Fibroblast of the aortic adventitia (primary cell): ENCODE results near the gene RMDN3. TPM values are rescaled to one million over a fixed set of nuclear protein-coding genes. Genes with fewer than 3 reads are reported as not detected.

ENCODE experiments used
- DNase-seq: peaks from one replicate; pipeline ENCODE4 v3.0.0-alpha.2; 2010; ENCODE audit warnings: low read depth
- H3K4me3 ChIP-seq: 2 replicates; pipeline ENCODE4 v1.5.1; 2011; ENCODE audit warnings: low read depth, mild to moderate bottlenecking, control low read depth, low read length, moderate library complexity
- total RNA-seq: library from RNA; depleted of rRNA; stranded (reverse); fragments of >200 nt; gene quantifications from 2 replicates; pipeline ENCODE4 v1.2.3, GENCODE V29; 2012; ENCODE audit warnings: low replicate concordance
- TF ChIP-seq, protein P1 (sequence below): IDR thresholded peaks from 2 replicates; pipeline ENCODE4 v1.5.1; 2011; ENCODE audit warnings: mild to moderate bottlenecking, low read length, control low read depth, inconsistent platforms; ENCODE audit not compliant: insufficient read depth

Gene RMDN3
- total RNA-seq, 1 donor, result 18.0 TPM

DNA sequence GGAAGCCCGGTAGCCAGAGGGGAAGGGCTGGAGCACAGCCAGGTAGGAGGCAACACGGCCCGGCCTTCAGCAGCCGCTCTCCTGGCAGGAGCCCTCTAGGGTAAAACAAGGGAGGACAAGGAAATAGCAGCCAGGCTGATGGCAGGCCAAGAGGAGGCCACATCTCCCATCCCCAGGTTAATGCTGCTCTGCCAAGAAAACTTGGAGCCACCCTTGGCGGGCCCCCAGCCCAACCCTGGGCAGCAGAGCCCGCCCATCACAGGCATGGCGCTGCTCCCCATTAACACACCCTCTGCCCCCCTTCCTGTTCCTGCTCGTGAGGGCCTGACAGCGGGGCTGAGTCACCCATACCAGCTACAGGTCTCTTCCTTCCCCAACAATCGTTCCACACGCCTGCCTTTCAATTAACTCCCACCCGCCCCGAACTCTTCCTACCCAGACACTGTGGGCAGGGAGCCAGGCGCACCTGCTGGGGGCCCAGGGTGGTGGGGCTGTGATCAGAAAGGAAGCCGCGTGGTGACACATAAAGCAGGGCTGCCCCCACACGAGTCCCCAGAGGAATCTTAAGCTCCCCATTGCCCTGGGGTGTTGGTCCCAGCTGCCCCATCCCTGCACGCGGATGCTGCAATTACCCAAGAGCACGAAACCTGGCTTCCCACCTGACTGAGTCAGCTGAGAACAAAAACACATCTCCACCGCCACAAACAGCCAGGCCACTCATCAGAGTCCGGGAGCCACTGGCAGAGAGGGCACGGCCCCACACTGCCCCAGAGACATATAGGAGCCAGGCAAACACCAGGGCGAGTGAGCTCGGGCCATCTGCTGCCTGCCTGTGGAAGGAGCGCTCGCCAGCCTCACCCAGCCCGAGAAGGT, 14.5 kb upstream of the RMDN3 start, which contains the start of gene C15orf62:
Gene C15orf62, plus strand, starts transcription at position 707 of the 873 bp plus-strand sequence. CDS start 516 bp downstream, outside the sequence.
- TF ChIP-seq, protein P1, sequence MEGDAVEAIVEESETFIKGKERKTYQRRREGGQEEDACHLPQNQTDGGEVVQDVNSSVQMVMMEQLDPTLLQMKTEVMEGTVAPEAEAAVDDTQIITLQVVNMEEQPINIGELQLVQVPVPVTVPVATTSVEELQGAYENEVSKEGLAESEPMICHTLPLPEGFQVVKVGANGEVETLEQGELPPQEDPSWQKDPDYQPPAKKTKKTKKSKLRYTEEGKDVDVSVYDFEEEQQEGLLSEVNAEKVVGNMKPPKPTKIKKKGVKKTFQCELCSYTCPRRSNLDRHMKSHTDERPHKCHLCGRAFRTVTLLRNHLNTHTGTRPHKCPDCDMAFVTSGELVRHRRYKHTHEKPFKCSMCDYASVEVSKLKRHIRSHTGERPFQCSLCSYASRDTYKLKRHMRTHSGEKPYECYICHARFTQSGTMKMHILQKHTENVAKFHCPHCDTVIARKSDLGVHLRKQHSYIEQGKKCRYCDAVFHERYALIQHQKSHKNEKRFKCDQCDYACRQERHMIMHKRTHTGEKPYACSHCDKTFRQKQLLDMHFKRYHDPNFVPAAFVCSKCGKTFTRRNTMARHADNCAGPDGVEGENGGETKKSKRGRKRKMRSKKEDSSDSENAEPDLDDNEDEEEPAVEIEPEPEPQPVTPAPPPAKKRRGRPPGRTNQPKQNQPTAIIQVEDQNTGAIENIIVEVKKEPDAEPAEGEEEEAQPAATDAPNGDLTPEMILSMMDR, result no peak
- no peak within 1 kb of the TSS for H3K4me3 ChIP-seq
- peak; percentile 65 for DNase-seq

DNA sequence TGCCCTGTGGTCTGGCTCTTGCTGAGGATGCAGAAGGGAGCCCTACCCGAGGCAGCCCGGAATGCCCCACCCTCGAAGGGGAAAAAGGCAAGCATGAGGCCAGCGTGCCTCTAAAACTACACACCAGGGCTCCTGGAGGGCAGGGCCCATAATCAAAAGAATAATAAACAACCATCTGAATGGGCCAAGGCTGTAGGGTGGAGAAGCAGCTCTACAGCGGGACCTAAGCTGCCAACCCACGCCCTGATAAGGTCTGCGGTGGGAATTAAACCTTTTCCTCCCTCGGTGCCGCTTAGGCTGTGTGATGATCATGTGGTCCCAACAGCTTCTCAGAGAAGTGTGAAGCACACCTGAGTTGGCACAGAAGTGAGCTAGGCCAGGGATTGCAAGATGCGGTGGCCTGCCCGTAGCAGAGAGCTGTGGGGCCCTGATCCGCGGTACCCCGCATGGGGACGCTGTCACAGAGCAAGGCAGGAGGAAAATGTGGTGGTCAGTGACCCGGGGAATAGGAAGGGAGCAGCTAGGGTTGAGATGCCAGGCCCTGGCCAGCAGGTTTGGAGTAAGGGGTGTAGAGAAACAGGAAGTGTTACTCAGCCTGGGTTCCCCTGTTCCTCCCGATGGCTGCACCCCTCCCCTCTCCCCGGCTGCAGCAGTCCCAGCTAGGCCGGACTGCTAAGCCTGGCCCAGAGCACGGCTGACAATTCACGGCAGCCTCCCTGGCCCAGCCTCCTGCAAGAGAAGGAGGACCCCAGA, 13.6 kb upstream of the RMDN3 start:
- peak; percentile 64 for DNase-seq
- TF ChIP-seq, protein P1, result no peak
- no peak overlapping the region for H3K4me3 ChIP-seq

DNA sequence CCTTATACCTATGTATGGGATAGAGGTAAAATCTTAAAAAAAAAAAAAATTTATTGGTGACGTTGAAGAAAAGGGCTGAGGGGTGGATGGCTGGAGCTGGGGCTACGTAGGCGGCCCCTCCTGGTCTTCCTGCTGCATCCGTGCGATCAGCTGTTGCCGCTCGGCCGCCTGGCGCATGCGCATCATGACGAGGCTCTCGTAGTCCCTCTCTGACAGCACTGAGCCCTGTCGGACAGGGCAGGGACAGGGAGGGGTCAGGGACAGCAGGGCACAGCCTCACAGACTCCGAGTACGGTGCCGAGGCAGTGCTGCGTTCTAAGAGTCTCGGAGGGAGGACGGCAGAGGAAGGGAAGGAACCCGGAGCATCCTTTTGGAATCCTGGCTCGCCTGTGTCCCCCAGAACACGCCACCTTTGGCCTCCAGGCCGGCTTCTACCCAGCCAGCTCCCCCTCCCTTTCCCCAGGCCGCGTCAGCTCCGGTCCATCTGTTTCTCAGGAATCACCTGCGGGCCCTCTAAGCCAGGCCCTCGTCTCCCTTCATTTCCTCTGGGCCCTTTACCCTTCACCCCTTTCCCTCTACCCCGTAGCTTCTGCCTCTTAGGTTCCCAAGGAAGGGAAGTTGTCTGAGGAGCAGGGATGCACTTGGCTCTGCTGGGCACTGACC, 12.9 kb upstream of the RMDN3 start:
- DNase-seq, result no peak
- TF ChIP-seq, protein P1, result no peak
- no peak overlapping the region for H3K4me3 ChIP-seq

DNA sequence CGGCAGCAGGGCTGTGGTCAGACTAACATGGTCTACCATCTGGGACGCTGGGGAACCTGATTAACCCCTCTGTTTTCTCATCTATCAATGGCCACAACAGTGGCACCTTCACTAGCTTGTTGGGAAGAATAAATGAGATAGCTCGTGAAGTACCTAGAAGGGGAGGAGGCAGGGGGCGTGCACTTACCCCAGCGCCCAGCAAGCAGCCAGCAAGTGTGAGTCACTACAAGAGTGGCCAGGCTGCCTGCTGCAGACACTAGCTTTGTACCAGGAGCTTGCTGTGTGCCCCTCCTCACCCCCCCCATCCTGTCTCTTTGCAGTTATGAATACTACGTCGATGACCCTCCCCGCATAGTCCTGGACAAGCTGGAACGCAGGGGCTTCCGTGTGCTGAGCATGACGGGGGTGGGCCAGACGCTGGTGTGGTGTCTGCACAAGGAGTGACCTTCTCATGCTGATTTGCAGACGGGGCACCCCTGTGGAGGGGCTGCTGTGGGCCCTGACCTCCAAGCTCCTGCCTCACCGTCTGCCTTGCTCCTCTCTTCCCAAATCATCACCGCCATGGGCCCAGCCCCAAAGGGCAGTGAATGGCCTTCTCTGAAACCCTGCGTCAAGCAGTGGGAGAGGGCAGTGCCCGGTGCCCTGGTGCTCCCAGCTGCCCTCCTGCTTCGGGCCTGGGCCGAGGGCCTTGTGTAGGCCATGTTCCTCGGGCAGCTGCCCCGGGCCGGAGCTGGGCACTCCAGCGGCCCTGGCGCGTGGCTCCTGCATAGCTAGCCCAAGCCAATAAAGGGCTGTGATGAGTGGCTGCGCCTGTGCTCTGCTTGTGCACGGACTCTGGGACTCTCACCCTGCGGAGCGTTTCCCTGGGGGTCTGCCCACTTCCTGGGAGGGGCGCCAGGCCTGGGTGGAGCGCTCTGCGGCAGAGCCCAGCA, 12.1 kb upstream of the RMDN3 start:
- TF ChIP-seq, protein P1, result no peak
- DNase-seq, result peak; percentile 26
- H3K4me3 ChIP-seq, result no peak overlapping the region

DNA sequence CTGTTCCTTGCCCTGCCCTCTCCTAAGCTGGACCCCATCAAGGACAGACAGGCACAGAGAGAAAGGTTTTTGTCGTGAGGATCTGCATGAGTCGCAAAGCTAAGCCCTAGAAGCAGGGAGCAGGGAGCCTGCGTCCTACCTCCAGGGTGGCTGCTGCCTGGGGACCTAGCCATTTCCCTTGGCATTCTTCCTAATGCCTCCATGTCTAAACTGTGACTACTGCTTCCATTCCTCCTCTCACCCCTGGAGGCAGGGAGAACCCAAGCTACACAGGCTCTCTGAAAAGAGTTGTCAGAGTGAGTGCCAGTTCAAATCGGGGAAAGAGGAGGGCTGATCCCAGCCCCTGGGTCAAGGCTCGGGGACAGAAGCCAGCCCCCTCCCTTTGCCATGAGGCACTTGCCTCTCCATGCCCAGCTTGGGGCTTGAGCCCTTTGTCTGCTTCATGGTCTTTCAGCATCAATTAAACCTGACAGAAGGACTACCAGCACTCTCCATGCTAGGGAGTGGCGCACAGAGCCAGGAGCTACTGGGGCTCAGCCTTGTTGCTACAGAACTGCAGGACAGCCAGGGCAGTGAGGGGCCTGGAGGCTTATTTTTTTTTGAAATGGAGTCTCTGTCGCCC, 11.3 kb upstream of the RMDN3 start:
- DNase-seq, result no peak
- no peak overlapping the region for H3K4me3 ChIP-seq
- TF ChIP-seq, protein P1, result no peak
